ENCODE measurements around the gene CIZ1.

DNA sequence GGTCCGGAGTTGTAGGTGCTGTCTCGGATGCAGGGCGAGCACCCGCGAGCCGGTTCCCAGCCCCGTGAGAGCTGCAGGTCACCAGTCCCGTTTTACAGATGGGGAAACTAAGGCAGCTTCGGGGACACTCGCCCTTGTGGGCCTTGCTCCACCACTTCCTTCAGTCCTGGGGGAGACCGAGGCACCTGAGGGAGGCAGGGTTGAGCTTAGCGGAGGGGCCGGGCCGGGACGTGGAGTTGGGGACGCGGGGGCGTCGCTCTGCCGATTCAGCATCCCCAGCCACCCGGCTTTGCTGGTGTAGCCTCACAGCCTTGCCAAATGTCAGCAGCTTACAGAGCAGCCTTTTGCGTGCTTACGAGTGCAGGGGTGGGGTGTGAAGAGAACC lies 30.8 kb downstream of the CIZ1 start:
- TF ChIP-seq, protein P1, sequence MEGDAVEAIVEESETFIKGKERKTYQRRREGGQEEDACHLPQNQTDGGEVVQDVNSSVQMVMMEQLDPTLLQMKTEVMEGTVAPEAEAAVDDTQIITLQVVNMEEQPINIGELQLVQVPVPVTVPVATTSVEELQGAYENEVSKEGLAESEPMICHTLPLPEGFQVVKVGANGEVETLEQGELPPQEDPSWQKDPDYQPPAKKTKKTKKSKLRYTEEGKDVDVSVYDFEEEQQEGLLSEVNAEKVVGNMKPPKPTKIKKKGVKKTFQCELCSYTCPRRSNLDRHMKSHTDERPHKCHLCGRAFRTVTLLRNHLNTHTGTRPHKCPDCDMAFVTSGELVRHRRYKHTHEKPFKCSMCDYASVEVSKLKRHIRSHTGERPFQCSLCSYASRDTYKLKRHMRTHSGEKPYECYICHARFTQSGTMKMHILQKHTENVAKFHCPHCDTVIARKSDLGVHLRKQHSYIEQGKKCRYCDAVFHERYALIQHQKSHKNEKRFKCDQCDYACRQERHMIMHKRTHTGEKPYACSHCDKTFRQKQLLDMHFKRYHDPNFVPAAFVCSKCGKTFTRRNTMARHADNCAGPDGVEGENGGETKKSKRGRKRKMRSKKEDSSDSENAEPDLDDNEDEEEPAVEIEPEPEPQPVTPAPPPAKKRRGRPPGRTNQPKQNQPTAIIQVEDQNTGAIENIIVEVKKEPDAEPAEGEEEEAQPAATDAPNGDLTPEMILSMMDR (IDR thresholded peaks at IDR 0.05; ENCODE audit: low read depth, low read length), result no peak
- TF ChIP-seq POLR2A (IDR thresholded peaks at IDR 0.05; ENCODE audit: extremely low read depth, insufficient read length), result no peak

All from NB4 (cell line).